ENCODE results near the gene KCNH2.

The KCNH2 gene

GRCh38 chr7:150945853-150946420 is 32.2 kb downstream of the KCNH2 start:
- DNase-seq = no peak

GRCh38 chr7:150945171-150945852 is 32.8 kb downstream of the KCNH2 start:
- no peak for DNase-seq

- no peak for DNase-seq
These were observed 33.8 kb downstream of the KCNH2 start for GRCh38 chr7:150944066-150945042.

DNA sequence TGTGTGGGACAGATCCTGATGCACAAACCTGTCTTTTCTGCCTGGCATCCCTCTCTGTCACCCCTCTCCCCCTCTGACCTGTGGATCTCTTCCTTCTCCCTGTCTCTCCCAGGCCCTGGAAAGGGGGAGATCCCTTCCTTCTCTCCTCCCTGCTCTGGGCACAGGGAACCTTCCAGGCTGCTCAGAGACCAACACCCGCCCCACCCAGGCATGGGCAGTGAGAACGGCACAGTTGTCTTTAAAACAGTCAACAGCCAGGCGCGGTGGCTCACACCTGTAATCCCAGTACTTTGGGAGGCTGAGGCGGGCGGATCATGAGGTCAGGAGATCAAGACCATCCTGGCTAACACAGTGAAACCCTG is 34.7 kb downstream of the KCNH2 start:
- no peak for DNase-seq

DNA sequence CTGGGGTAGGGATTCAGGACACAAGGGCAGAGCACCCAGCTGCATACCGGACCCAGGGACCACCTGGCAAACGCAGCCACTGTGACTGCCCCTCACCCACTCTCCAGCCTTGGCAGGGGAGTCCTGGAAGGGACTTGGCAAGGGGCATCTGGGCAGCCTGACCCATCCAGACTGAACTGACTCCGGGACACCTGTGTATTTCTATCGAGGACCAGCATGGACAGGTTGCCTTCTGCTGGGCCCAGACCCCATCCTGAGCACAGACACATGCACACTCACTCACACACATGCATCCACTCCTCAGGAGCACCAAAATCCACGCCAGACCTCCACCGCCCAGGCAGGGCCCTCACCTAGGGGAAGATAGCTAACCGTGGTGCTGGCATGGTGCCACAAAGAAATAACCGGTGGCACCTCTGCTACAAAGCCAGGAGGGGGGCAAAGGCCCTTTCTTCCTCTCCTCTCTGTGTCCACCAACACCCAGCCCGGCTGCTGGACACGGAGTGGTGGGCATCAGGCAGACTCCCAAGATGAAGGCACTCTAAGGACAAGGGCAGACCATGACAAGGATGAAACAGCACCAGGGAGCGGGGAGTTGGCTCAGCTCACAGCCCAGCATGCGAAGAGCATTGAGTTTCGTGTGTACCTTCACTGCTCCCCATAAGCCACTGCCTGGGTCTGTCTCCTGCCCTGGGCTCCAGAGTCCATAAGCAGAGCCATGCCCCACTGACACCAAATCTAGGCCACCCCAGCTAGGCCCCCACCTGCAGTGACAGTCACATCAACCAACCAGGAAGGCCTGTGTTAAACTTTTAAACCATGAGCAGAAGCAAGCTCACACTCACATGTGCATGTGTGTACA is 35.3 kb downstream of the KCNH2 start:
- no peak for DNase-seq

- DNase-seq = no peak
These were observed 36.0 kb downstream of the KCNH2 start for GRCh38 chr7:150942001-150942590.

DNA sequence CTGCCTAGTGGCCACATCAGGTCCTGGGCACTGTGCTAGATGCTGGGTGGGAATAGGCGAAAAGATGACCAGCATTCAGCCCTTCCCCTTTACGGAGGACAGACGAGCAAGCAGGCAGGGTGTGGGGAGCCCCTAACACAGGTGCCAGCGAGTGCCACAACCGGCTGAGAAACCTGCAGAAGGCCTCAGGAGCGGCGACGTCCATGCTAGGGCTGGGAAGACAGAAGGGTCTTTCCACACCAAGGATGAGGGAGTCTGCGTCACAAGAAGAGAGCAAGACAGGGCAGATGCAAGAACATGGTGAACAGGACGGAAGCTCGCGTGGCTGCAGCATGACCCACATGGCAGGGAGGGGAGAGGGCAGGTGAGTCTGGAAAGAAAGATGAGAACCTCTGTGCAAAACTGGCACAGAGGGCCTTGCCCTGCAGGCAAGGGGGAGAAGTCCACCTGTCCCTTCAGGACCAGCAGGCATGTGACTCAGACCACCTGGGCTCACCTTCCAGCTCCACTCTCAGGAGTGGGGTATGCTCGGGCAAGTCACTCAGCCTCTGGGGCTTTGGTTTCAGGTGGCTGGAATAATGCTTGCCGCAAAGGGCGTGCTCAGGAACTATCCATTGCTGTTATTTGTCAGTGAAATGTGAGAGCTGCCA is 36.6 kb downstream of the KCNH2 start:
- DNase-seq = no peak

DNA sequence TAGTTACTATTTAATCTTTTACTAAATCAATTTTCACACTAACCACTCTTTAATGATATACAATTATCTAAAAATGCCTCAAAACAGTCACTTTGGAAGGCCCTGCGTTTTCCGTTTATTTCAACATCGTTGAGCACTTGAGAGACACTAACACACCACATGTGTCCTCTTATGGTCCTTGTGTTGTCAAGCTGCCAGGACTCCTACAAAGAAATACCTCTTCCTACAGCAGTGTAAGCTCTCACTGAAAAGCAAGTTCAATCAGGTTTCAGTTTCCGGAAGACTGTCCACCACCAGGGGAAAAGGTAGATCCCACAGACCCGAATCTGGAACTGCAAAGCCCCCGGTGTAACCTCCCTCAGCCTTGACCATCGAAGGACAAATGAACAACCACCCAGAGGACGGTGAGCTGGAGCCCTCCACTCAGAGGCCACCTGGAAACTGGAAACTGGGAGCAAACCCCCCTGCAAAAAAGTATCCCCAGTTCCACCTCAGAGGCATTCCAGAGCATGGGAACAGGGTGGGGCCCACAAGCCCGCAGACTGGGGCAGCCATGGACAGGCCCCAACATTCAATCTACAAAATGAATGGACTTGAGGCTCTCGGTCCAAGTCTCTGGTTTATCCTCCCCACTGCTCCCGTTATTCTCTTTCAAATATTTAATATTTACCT is 37.6 kb downstream of the KCNH2 start:
- DNase-seq = no peak

DNA sequence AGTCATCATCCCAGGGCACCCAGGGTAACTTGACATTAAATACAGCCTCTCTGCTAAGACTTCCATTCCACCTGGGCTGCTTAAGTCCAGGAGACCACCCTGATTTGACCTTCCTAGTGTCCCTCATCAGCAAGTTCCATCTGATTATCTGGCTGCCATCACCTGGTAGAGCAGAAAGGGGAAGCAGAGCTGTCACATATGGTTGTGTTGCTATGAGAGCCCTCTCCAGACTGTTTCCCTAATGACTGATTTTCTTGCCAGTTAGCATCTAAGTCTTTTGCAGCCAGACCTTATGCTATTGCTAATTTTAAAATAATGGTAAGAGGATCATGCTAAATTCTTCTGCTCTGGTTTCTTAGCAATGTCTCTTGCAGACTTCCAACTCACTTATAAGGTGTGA is 38.7 kb downstream of the KCNH2 start:
- DNase-seq = no peak

DNA sequence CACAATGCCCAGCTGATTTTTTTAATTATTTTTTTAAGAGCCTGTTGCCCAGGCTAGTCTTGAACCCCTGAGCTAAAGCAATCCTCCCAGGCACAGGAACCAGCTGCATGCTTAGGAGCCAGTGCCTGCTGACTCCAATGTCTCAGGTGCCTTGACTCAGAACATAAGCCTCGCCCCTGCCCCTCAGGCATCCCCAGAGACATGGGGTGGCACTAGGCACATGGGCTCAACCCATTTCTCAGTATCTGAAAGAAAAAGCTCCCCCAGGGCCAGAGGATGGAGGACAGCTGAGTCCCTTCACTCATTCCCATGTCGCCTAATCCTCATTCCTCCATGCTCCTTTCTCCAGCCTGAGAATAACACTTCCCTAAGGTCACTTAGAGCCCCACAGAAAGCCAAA is 39.1 kb downstream of the KCNH2 start:
- DNase-seq = no peak

GRCh38 chr7:150938566-150938965 is 39.6 kb downstream of the KCNH2 start:
- no peak for DNase-seq

DNA sequence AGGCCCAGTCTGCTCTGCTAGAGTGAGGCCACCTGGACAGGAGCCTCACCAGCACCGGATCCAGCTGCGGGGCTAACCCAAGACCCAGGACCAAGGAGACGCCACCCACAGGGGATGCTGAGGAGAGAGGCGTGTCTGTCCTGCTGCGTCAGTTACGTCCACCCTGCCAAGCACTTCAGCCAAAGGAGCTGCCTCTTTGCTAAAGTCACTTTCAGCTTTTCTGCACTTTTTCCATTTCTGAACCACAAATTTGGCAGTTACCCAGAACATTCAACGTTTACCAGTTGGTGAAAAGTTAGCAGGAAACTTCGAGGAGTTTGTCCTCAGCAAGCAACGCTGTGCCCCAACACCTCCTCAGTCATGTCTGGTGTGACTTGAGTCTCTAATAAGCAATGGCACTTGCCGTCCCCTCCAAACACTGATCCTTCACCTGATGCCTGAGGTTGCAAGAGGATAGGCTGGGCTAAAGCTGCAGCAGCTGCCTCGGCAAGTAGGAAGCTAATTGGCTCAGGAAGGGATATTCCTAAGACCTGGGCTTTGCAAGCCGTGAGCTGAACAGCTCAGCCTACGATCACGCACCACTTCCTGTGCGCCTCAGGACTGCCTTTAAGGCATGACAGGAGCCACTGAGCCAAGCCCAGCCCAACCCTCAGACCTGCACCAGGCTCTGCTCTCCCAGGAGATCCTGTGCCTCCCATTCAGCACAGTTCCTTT is 40.1 kb downstream of the KCNH2 start:
- peak; percentile 42 for DNase-seq

GRCh38 chr7:150936018-150936417 is 42.1 kb downstream of the KCNH2 start:
- DNase-seq = no peak

DNA sequence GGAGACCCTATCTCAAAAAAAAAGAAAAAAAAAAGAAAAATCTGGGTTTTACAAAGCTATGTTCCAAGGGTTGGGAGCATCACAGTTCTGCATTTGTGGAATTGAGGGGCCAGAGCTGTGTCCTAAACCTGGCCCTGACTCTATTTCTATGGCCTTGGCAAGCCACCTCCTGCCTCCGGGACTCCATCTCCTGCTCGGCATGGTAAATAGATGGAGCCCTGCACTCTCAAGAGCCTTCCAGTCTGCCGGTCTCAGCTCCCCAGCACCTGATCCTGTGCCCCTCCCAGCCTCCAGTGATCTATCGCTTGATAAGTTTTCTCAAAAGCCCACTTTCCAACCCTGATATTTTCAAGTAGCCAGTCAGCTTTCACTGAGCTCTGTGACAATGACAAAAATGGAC is 43.0 kb downstream of the KCNH2 start:
- no peak for DNase-seq

DNA sequence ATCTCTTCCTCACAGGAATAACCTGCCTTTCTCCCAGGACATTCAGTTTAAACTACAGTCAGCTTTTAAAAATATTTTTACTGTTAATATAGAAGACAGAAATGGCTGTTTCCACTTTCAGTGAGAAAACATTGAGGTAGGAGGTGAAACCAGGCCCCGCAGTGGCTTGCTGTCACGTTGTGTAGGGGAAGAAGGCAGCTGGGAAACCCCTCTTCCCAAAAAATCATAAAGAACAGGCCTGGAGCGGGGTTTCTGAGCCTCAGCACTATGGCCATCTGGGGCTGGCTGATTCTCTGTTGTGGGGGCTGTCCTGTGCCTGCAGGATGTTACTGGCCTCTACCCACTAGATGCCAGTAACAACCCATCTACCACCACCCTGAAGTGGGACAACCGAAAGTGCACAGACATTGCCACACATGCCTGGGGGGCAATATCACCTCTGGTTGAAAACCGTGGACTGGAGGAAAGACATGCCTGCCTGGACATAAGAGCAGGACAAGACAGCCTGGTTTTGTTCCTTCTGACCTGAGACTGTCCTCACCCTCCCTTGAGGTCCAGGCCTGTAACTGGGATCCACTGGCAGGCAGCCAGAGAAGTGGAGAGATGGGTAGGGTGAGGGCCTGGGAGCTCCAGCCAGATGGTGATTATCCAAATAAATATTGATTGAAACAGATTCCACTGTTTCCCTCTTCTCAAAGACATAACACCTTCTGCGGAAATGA is 43.9 kb downstream of the KCNH2 start:
- DNase-seq = no peak

GRCh38 chr7:150931199-150931869 is 46.8 kb downstream of the KCNH2 start:
- DNase-seq = no peak

GRCh38 chr7:150928541-150928940 is 49.6 kb downstream of the KCNH2 start:
- DNase-seq = no peak

DNA sequence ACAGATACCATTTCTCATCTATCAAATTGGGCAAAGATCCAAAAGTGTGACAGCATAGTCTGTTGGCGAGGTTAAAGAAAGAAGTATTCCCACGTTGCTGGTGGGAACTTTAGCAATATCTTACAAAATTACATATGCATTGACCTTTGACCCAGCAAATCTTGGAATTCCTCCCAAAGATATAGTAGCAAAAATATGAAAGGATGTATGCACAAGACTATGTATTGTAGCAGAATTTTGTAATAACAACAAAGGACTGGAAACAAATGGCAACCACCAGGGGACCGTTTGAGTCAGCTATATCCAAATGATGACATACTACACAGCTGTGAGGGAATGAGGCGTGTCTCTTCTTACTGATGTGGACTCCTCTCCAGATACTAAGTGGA is 50.2 kb downstream of the KCNH2 start:
- DNase-seq = no peak

DNA sequence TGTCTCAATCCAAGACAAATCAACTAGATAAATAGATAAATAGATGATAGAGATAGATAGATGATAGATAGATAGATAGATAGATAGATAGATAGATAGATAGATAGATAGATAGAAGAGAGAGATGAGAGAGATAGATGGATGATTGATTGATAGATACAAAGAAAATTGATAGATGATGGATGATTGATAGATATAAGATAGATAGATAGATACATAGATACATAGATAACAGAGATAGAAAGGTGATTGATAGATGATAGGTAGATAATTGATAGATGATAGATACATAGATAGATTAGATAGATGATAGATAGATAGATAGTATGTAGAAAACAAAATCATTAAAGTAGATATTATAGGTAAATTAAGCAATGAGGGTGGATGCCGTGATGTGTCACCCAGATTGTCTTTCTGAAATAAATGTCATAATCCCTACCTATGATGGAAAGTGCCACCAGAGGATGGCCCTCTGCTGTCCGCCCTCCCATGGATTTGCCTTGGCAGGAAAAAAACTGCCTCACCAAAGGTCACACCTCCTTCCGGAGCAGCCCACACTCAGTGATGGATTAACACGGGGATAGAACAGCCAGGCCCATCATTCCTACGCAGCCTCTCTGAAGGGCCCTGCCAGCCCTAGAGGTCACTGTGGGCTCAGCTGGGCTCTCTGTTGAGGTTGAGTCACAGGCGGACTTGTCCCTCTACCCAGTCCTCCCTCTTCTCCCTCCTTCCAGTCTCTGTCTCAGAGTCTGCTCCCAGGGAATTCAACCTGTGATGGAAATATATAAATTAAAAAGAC is 50.8 kb downstream of the KCNH2 start:
- no peak for DNase-seq
